Skeletal muscle tissue (tissue), 4 donors: ENCODE measurements around the gene MBD3L3. TPM values are rescaled to one million over a fixed set of nuclear protein-coding genes. Genes with fewer than 3 reads are reported as not detected.
"Not testable (repeated sequence)": the region's sequence is repeated elsewhere in the genome, so short reads cannot be mapped to it uniquely, and the experiment has no call there.

ENCODE experiments used
- H3K27ac ChIP-seq: one replicate; pipeline ENCODE4 v1.7.0; 2013; ENCODE audit warnings: mild to moderate bottlenecking, low read depth, low read length, inconsistent platforms
- H3K27me3 ChIP-seq, 3 donors: one replicate each; pipeline ENCODE4 v1.7.0; 2013; ENCODE audit warnings: low read length in 3 of 3; ENCODE audit not compliant: control insufficient read depth in 3 of 3, insufficient read depth in 3 of 3
- H3K36me3 ChIP-seq, 3 donors: one replicate each; pipeline ENCODE4 v1.7.0; 2013; ENCODE audit warnings: low read length in 3 of 3; ENCODE audit not compliant: control insufficient read depth in 3 of 3, insufficient read depth in 3 of 3
- H3K4me1 ChIP-seq, 3 donors: one replicate each; pipeline ENCODE4 v1.7.0; 2013; ENCODE audit warnings: low read length in 3 of 3, mild to moderate bottlenecking in 3 of 3; ENCODE audit not compliant: control insufficient read depth in 3 of 3, insufficient read depth in 3 of 3
- H3K4me3 ChIP-seq, 3 donors: one replicate each; pipeline ENCODE4 v1.7.0; 2013; ENCODE audit warnings: low read length in 3 of 3
- H3K9ac ChIP-seq, 3 donors: one replicate each; pipeline ENCODE4 v1.7.0; 2013; ENCODE audit warnings: low read length in 3 of 3, mild to moderate bottlenecking in 3 of 3, moderate library complexity in 2 of 3, low read depth in 1 of 3
- H3K9me3 ChIP-seq, 3 donors: one replicate each; pipeline ENCODE4 v1.7.0; 2013; ENCODE audit warnings: low read length in 3 of 3; ENCODE audit not compliant: control insufficient read depth in 3 of 3
- total RNA-seq: library from RNA; depleted of rRNA; stranded (reverse); fragments of >200 nt; gene quantifications from one replicate; pipeline ENCODE4 v1.2.3, GENCODE V29; 2014
- donor health status: Osteomylitis.

The MBD3L3 gene
- total RNA-seq, 1 donor from 2014 or later, result not detected

DNA sequence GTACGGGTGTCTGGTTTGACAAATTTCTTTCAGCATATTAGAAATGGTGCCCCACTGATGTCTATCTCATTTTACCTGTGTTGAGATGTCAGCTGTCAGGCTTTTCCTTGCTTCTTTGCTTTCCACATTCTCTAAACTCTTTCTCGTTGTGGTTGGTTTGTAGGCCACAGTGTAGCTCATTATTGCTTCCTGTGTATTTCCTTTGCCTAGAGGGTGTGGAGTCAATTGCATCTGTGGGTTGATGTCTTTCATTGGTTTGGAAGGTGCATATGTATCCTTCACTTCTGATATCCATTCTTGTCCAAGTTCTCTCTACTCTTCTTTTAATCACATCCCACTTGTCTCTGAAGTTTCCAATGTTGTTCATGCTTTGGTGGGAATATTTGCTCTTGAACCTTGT is 16.9 kb downstream of the MBD3L3 start:
- H3K9ac ChIP-seq, H3K27me3 ChIP-seq, H3K4me3 ChIP-seq, H3K27ac ChIP-seq, H3K36me3 ChIP-seq, H3K9me3 ChIP-seq, H3K4me1 ChIP-seq: not testable (repeated sequence)

GRCh38 chr19:7040079-7040478 is 18.4 kb downstream of the MBD3L3 start, which contains the start of gene MBD3L4:
Gene MBD3L4, minus strand, starts transcription at chr19:7040179. Its CDS starts 35 bp downstream, at chr19:7040144.
- not testable (repeated sequence) for H3K9ac ChIP-seq, H3K36me3 ChIP-seq, H3K27me3 ChIP-seq, H3K27ac ChIP-seq, H3K4me3 ChIP-seq, H3K4me1 ChIP-seq, H3K9me3 ChIP-seq

DNA sequence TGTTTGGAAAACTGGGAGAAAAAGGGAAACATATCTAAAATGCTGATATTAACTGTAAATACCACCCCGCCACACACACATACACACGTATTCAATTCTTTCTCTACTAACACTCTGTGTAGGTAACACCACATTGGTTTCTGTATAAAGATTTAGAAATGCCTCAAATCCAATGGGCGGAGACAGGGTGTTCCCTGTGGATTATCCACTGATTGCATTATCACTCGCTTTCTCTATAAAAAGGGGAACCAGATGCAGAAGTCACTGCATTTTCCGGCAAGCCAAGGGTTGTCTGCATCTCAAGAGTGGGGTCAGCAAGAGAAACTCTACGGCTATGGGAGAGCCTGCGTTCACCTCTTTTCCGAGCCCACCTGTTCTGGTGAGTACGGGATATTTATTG is 28.2 kb downstream of the MBD3L3 start, which contains the start of gene MBD3L5:
TSS of gene MBD3L5 (plus strand) at position 301 of the 400 bp plus-strand sequence. CDS start at position 335, 34 bp downstream.
- not testable (repeated sequence) for H3K27me3 ChIP-seq, H3K9ac ChIP-seq, H3K4me1 ChIP-seq, H3K36me3 ChIP-seq, H3K27ac ChIP-seq, H3K9me3 ChIP-seq, H3K4me3 ChIP-seq

GRCh38 chr19:7028790-7029189 is 29.7 kb downstream of the MBD3L3 start:
- H3K27me3 ChIP-seq, H3K9ac ChIP-seq, H3K27ac ChIP-seq, H3K9me3 ChIP-seq, H3K4me1 ChIP-seq, H3K4me3 ChIP-seq, H3K36me3 ChIP-seq: not testable (repeated sequence)

DNA sequence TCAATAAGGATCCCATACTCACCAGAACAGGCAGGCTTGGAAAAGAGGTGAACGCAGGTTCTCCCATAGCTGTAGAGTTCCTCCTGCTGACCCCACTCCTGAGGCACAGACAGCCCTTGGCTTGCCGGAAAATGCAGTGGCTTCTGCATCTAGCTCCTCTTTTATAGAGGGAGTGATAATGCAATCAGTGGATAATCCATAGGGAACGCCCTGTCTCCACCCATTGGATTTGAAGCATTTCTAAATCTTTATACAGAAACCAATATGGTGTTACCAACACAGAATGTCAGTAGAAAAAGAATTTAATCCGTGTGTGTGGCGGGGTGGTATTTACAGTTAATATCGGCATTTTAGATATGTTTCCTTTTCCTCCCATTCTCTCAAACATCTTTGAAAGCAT is 37.1 kb downstream of the MBD3L3 start, which contains the start of gene MBD3L2B:
TSS of gene MBD3L2B (minus strand) at position 101 of the 400 bp plus-strand sequence. CDS start at position 67, 34 bp downstream.
- H3K27me3 ChIP-seq, H3K9me3 ChIP-seq, H3K27ac ChIP-seq, H3K4me3 ChIP-seq, H3K36me3 ChIP-seq, H3K4me1 ChIP-seq, H3K9ac ChIP-seq: not testable (repeated sequence)

- Histone ChIP-seq H3K36me3 (no peaks in the 10 kb centered on the region), H3K27me3 (no peaks in the 10 kb centered on the region), H3K9me3 (no peaks in the 10 kb centered on the region), H3K27ac (no peak overlapping the region), H3K4me3 (no peak overlapping the region), H3K9ac (no peak overlapping the region), H3K4me1 (no peaks in the 10 kb centered on the region)
Observed at GRCh38 chr19:7018828-7019227, 39.6 kb downstream of the MBD3L3 start.

DNA sequence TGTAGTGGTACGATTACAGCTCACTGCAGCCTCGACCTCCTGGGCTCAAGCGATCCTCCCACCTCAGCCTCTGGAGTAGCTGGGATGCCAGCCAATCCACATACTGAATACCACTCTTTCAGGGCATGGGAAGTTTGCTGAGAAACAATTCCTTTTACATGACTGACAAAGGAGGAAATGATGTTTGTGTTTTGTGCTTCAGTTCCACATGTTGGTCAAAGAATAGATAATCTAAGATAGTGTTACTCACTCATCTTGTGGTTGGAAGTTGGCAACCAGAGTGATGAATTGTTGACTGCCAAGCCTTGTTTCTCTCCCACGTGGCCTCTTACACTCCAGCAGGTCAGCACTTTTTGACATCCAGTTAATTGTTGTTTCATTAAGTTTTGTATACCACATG is 44.8 kb downstream of the MBD3L3 start:
- Histone ChIP-seq H3K4me3 (no peak overlapping the region), H3K27me3 (no peaks in the 10 kb centered on the region), H3K9me3 (no peaks in the 10 kb centered on the region), H3K27ac (no peak overlapping the region), H3K36me3 (no peaks in the 10 kb centered on the region), H3K4me1 (no peaks in the 10 kb centered on the region), H3K9ac (no peak overlapping the region)

- H3K9ac ChIP-seq, result no peak overlapping the region
- H3K4me1 ChIP-seq, result no peaks in the 10 kb centered on the region
- peaks cover 0 to 3% (median 3%) of the 10 kb centered on the region in 3 donors for H3K9me3 ChIP-seq
- H3K27me3 ChIP-seq, result no peaks in the 10 kb centered on the region
- H3K4me3 ChIP-seq, result no peak overlapping the region
- no peak overlapping the region for H3K27ac ChIP-seq
- no peaks in the 10 kb centered on the region for H3K36me3 ChIP-seq
Observed at GRCh38 chr19:7010722-7011593, 47.5 kb downstream of the MBD3L3 start.

DNA sequence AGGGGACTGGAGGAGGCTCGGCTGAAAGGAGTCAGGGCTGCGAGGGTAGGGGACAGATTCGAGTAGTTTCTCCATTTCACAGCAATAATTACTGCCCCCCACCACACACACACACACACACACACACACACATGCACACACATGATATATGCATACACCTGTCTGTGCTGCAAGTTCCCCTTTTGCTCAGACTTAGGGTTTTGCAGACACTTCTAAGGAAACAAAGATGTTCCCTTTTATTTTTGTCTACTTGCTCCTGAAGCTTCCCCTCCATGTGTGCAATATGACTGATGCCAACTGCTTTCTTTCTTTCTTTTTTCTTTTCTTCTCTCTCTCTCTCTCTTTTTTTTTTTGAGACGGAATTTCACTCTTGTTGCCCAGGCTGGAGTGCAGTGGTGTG is 50.6 kb downstream of the MBD3L3 start:
- H3K4me1 ChIP-seq, result no peaks in the 10 kb centered on the region
- H3K27ac ChIP-seq, result no peak overlapping the region
- no peaks in the 10 kb centered on the region for H3K27me3 ChIP-seq
- no peak overlapping the region for H3K9ac ChIP-seq
- H3K36me3 ChIP-seq, result no peaks in the 10 kb centered on the region
- no peak overlapping the region for H3K4me3 ChIP-seq
- peaks cover 0 to 3% (median 3%) of the 10 kb centered on the region in 3 donors for H3K9me3 ChIP-seq
